Esophagus squamous epithelium (tissue), 4 donors: Measurements from ENCODE around the gene PTGR1.

Source experiments
- POLR2A ChIP-seq, 4 donors: fragments of 450-650 bp; IDR thresholded peaks; one replicate each; pipeline ENCODE4 v1.6.1; 2017; ENCODE audit warnings: antibody characterized with exemption in 4 of 4, mild to moderate bottlenecking in 4 of 4, moderate library complexity in 3 of 4
- TF ChIP-seq, protein P1 (sequence below), 6 experiments: fragments of 450-650 bp in 4 of 6; fragments of 200-600 bp in 2 of 6; sonication (generic) in 2 of 6; IDR thresholded peaks; one replicate each; pipeline ENCODE4 v1.5.1; 2016 to 2019; ENCODE audit warnings: antibody characterized with exemption in 6 of 6, mild to moderate bottlenecking in 4 of 6, moderate library complexity in 4 of 6

GRCh38 chr9:111649016-111649415, 49.6 kb upstream of the PTGR1 start:
- TF ChIP-seq, protein P1, sequence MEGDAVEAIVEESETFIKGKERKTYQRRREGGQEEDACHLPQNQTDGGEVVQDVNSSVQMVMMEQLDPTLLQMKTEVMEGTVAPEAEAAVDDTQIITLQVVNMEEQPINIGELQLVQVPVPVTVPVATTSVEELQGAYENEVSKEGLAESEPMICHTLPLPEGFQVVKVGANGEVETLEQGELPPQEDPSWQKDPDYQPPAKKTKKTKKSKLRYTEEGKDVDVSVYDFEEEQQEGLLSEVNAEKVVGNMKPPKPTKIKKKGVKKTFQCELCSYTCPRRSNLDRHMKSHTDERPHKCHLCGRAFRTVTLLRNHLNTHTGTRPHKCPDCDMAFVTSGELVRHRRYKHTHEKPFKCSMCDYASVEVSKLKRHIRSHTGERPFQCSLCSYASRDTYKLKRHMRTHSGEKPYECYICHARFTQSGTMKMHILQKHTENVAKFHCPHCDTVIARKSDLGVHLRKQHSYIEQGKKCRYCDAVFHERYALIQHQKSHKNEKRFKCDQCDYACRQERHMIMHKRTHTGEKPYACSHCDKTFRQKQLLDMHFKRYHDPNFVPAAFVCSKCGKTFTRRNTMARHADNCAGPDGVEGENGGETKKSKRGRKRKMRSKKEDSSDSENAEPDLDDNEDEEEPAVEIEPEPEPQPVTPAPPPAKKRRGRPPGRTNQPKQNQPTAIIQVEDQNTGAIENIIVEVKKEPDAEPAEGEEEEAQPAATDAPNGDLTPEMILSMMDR (IDR thresholded peaks at IDR 0.05): no peak
- TF ChIP-seq POLR2A (IDR thresholded peaks at IDR 0.05): no peak
